DLD1 (cell line): ENCODE measurements around the gene KCTD7.
"Not testable (repeated sequence)": the region's sequence is repeated elsewhere in the genome, so short reads cannot be mapped to it uniquely, and the experiment has no call there.

Source experiments
- in situ Hi-C: cut with HindIII; loops from 2 replicates; pipeline ENCODE4 v1.10.0; 2017; ENCODE audit warnings: low sequenced_read_pairs

Gene KCTD7

GRCh38 chr7:66628361-66629221, at the start of gene KCTD7:
KCTD7 (plus strand) TSS chr7:66628881; CDS start chr7:66629065, 184 bp downstream.
- in situ Hi-C loops: no loop called here

DNA sequence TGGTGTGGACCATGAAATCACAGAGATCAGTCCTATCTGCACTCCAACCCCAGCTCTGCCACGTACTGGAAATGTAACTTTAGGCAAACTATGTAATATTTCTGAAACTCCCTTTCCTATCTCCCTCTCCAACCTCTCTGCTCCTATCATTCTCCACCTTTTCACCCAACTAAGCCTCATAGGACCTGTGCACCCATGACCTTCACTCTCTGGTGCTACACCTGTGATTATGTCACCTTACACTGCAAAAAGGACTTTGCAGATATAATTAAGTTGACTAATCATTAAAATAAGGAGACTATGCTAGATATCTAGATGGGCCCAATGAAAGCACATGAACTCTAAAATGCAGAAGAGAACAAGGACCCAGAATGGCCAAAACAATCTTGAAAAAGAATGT, 48.3 kb upstream of the KCTD7 start:
- in situ Hi-C loops: not testable (repeated sequence)

GRCh38 chr7:66582816-66583489, 45.7 kb upstream of the KCTD7 start:
- in situ Hi-C loops: not testable (repeated sequence)

DNA sequence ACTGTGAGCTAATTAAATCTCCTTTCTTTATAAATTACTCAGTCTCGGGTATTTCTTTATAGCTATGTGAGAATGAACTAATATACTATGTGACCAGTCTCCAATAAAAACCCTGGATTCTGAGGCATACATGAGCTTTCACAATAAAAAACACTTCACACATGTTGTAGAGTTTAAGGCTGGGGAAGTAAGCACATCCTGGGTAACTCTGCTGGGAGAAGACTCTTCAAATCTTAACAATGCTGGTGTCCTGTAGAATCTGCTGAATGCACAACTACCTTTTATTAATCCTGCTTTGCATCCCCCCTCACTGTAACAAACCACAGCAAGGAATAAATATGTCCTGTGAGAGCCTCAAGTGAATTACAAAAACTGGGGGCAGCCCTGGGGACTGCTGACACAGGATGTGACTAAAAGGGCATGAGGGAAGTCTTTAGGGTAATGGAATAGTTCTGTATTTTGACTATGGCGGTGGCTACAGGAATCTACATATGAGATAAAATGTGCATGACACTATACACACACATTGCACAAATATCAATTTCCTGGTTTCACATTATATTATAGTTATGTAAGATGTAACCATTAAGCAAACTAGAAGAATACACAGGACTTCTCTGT, 45.1 kb upstream of the KCTD7 start:
- in situ Hi-C loops: no loop called here

DNA sequence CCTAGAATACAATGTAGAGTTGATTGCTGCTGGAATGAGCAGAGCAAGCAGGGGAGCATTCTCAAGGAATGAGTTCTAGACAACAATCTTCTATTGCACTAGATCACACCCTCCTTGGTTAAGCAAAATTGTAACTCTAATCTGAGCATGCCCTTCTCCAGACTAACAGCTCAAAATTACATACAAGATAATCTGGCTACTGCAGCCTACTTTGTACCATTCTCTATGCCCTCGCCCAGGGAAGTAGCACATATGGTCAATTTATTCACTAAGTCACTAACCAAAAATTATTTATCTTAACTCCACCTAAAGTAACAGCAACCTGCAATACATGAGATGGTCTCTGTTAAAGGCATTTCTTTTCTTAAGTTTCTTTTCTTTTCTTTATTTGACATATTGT, 42.5 kb upstream of the KCTD7 start:
- in situ Hi-C loops: no loop called here

DNA sequence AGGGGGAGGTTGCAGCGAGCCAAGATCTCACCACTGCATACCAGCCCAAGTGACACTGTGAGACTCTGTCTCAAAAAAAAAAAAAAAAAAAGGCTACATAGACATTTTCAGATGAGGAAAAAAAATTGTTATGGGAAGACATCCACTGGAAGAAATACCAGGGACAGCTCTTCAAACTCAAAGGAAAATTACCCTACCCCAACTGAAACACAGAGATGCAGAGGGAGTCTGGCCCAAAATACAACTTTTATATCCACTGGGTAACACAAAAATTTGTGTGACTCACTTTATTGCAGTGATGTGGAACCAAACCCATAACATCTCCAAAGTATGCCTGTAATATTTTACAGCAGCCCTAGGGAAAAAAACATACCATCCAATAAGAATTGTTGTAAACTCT, 40.5 kb upstream of the KCTD7 start:
- in situ Hi-C loops: not testable (repeated sequence)

- in situ Hi-C loops: not testable (repeated sequence)
Measured at GRCh38 chr7:66588856-66589570, 39.7 kb upstream of the KCTD7 start.

DNA sequence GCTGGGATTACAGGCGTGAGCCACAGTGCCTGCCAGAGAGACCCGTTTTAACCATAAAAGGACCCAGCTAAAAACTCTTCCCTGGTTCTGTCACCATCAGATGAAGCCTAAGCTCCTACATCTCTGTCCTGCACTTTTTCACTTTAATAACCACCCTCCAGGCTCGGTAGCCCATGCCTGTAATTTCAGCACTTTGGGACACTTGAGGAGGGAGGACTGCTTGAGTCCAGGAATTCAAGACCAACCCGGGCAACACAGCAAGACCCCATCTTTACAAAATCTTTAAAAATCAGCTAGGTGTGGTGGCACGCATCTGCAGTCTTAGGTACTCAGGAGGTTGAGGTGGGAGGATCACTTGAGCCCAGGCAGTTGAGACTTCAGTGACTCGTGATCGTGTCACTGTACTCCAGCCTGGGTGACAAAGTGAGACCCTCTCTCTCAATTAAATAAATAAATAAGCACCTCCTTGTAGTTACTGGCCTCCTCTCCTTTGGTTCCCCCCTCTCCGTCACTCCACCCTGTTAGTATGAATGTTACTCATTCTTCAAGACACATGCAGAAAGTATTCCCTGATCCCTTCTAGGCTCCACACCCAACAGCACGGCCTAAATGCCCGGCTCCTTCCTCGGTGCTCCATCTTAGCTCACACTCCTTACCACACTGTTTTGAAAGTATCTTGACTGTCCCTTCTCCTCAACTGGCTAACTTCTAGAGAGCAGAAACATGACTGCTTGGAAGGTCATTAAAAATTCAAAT, 38.2 kb upstream of the KCTD7 start:
- in situ Hi-C loops: not testable (repeated sequence)

DNA sequence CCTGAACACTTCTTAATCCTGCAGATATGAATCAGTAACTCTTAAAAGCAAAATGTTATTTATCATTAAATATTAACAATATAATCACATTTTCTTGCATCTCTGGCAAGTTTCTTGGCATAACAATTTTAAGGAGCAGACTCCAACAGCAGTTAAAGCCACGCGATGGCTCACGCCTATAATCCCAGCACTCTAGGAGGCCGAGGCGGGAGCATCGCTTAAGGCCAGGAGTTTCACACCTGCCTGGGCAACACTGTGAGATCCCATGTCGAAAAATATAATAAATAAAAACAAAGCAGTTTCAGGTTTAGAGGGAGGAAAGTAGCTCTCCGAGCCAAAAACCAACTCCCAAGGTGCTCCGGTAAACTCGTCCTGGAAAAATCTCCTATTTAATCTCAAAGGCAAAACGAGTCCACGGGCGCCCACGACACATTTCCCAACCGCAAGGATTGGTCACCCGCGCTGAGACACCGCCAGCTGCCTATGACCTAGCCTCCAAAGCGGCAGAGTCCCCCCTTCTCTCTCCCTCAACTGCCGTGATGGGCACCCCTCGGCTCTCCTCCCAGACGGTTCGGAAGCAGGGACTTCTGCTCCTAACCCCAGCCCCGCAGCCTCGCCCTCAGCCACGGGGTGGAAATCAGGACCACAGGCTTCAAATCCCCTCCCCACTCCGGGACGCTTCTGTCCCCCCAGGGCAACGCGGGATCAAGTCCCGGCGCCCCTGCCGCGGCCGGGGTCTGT, 37.5 kb upstream of the KCTD7 start:
- in situ Hi-C loops: not testable (repeated sequence)

DNA sequence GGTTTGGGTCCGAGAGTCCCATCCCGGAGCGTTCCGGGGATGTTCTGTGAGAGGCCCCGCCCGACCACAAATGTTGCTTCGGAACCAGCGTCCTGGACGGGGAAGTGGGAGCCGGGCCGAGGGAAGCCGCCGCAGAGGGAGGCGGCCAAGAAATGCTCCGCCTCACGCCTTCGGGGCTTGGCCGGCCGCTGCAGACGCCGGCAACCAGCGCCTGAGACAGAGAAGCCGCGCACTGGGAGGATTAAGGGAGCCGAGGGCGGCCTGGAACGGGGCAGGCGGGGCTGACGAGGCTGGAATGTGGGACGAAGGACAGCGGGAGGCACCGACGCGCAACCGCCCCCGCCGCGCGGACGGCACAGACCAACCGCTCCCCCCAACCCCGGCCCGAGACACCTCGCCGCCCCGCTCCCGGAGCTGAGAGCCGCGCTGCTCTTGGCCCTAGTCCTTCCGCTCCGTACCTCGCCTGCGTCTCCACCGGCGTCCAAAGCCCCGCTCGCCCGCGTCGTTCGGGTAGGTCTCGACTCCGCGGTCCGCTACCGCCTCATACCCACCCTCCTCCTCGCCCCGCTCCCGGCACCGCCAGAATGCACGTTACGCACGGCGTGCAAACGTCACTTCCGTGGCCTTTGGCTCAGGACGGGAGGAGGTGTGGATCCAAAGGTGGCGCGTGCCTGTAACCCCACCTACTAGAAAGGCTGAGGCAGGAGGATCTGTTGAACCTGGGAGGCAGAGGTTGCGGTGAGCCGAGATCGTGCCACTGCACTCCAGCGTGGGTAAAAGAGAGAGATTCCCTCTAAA, 36.7 kb upstream of the KCTD7 start:
- in situ Hi-C loops: no loop called here

DNA sequence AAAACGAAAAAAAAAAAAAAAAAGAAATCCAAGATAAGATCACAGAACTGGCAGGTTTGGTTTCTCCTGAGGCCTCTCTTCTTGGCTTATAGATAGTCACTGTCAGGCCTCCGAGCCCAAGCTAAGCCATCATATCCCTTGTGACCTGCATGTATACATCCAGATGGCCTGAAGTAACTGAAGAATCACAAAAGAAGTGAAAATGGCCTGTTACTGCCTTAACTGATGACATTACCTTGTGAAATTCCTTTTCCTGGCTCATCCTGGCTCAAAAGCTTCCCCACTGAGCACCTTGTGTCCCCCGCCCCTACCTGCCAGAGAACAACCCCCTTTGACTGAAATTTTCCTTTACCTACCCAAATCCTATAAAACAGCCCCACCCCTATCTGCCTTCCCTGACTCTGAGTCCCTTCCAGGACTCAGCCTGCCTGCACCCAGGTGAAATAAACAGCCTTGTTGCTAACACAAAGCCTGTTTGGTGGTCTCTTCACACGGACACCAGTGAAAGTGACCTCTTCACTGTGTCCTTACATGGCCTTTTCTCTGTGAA, 36.0 kb upstream of the KCTD7 start:
- in situ Hi-C loops: not testable (repeated sequence)

DNA sequence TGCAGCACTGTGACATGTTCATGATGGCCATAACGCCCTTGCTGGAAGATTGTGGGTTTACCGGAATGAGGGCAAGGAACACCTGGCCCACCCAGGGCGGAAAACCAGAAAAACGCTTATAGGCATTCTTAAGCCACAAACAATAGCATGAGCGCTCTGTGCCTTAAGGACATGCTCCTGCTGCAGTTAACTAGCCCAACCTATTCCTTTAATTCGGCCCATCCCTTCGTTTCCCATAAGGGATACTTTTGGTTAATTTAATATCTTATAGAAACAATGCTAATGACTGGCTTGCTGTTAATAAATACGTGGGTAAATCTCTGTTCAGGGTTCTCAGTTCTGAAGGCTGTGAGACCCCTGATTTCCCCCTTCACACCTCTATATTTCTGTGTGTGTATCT, 34.6 kb upstream of the KCTD7 start:
- in situ Hi-C loops: not testable (repeated sequence)

DNA sequence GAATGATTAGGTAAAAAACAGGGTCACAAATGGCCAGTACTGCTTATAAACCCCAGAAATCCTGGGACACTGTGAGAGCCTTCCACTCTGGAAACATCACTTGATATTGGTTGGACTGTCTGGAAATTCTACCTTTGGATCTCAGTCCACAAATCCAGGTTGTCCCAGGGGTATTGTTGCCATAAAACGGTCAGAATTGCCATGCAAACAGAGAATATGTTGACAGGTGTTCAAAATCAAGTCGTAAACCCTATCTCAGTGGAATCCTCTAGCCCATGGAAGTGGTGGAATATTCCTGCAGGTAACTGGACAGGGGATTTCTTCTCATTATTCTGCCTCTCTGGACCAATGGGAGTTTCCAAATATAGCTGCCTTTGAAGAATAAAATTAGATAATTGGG, 31.2 kb upstream of the KCTD7 start:
- in situ Hi-C loops: no loop called here

DNA sequence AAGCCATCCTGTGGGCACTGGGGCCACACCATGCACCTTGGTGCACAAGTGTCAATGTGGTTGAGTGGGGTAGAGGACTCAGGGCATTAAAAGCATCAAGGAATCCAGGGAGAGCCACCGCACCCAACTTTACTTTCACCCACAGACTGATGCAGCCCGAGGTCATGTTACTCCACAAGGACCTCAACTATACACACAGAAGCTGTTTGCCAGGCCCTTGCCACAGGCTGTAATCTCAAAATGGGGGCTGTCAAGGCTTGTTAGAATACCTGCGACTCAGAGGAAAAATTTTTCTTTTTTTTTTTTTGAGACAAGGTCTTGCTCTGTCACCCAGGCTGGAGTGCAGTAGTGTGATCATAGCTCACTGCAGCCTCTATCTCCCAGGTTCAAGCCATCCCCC, 26.5 kb upstream of the KCTD7 start:
- in situ Hi-C loops: no loop called here

DNA sequence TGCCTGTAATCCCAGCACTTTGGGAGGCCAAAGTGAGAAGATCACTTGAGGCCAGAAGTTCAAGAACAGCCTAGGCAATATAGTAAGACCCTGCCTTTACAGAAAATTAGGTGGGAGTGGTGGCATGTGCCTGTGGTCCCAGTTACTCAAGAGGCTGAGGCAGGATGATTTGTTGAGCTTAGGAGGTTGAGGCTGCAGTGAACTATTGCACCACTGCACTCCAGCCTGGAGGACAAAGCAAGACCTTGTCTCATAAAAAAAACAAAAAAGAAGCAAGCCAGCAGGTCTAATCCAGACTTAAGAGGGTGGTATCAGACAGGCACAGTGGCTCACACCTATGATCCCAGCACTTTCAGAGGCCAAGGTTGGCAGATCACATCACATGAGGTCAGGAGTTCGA, 24.5 kb upstream of the KCTD7 start:
- in situ Hi-C loops: no loop called here

DNA sequence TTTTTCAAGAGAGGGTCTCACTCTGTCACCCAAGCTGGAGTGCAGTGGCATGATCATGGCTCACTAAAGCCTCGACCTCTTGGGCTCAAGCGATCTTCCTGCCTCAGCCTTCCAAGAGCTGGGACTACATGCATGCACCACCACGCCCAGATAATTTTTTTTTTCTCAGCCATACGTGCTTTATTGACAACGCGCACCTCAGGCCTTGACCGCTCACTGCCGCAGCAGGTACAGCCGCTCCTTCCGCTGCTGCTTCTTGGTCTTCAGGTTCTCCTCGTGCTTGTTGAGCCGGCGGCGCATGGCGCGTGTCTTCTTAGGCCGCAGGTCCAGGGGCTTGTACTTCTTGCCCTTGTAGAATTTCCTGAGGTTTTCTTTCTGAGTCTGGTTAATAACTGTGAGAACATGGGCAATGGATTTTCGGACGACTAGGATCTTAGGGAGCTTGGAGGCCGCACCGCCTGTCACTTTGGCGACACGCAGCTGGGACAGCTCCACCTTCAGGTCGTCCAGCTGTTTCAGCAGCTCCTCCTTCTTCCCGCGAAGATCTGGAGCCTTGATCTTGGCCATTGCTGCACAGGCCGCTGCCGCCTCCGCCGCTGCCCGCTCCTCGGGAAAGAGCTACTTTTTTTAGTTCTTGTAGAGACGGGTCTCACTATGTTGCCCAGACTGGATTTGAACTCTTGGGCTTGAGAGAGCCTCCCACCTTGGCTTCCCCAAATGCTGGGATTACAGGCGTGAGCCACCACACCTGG, 22.0 kb upstream of the KCTD7 start:
- in situ Hi-C loops: not testable (repeated sequence)

DNA sequence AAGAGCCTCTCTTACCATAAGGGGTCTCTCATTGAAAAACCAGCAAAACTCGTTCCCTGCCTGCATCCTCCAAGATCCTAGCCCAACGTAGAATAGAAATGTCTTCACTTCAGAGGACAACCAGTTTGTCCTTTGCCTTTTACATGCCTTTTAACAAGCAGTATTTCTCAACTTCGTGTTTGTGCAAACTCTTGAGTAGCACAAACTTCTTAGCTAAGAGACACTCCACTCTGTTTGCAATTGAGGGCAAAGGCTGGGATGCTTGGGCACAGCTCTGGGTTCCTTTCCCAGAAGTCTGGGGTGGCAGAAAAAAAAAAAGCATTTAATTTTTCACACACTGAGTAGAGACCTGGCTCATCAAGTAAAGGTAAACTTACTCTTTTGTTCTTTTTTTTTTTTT, 19.5 kb upstream of the KCTD7 start:
- in situ Hi-C loops: no loop called here

- in situ Hi-C loops: not testable (repeated sequence)
Measured at GRCh38 chr7:66614596-66614995, 14.1 kb upstream of the KCTD7 start.
